ENCODE results near the gene ARSD.

Gene ARSD

GRCh38 chrX:2874222-2875135 lies 54.7 kb downstream of the ARSD start:
- H3K4me3 ChIP-seq (ENCODE audit: low read depth in 1 of 2, low read length in 2 of 2): no peak overlapping the region
- no peaks in the 10 kb centered on the region for H3K36me3 ChIP-seq (ENCODE audit: insufficient read depth, low read length)
- H3K27me3 ChIP-seq (ENCODE audit: insufficient read depth, low read length, poor library complexity): no peaks in the 10 kb centered on the region
- no peak for DNase-seq
- H3K27ac ChIP-seq (ENCODE audit: low read length): no peak overlapping the region
- no peak overlapping the region for H3K9ac ChIP-seq (ENCODE audit: low read depth, low read length)
- no peaks in the 10 kb centered on the region for H3K9me3 ChIP-seq (ENCODE audit: insufficient read depth, low read length, severe bottlenecking)
- ATAC-seq (ENCODE audit: insufficient read depth, low read depth): no peak
- no peak for TF ChIP-seq CTCF (IDR thresholded peaks at IDR 0.05; ENCODE audit: borderline replicate concordance, extremely low read depth, low read length, poor library complexity, severe bottlenecking)
- H4K20me1 ChIP-seq (ENCODE audit: insufficient read depth, low read length): no peaks in the 10 kb centered on the region
- H3K4me2 ChIP-seq (ENCODE audit: insufficient read depth, low read length): no peak overlapping the region
- H3K4me1 ChIP-seq (ENCODE audit: insufficient read depth, low read length): no peaks in the 10 kb centered on the region
- no peaks in the 10 kb centered on the region for H3K79me2 ChIP-seq (ENCODE audit: insufficient read depth, low read length)
- H2AFZ ChIP-seq (ENCODE audit: low read depth, low read length): no peak overlapping the region

GRCh38 chrX:2872671-2873277 lies 56.4 kb downstream of the ARSD start:
- no peak overlapping the region for H3K27ac ChIP-seq (ENCODE audit: low read length)
- no peak for TF ChIP-seq CTCF (IDR thresholded peaks at IDR 0.05; ENCODE audit: borderline replicate concordance, extremely low read depth, low read length, poor library complexity, severe bottlenecking)
- TF ChIP-seq EZH2 (IDR thresholded peaks at IDR 0.05; ENCODE audit: borderline replicate concordance, low read depth, low read length, severe bottlenecking): no peak
- no peak for ATAC-seq (ENCODE audit: insufficient read depth, low read depth)

GRCh38 chrX:2871831-2872230 lies 57.3 kb downstream of the ARSD start:
- Histone ChIP-seq H2AFZ (ENCODE audit: low read depth, low read length) (no peak overlapping the region), H3K4me3 (ENCODE audit: low read depth in 1 of 2, low read length in 2 of 2) (no peak overlapping the region), H3K36me3 (ENCODE audit: insufficient read depth, low read length) (no peaks in the 10 kb centered on the region), H3K27ac (ENCODE audit: low read length) (no peak overlapping the region), H3K9ac (ENCODE audit: low read depth, low read length) (no peak overlapping the region), H4K20me1 (ENCODE audit: insufficient read depth, low read length) (no peaks in the 10 kb centered on the region), H3K9me3 (ENCODE audit: insufficient read depth, low read length, severe bottlenecking) (no peaks in the 10 kb centered on the region), H3K4me1 (ENCODE audit: insufficient read depth, low read length) (no peaks in the 10 kb centered on the region), H3K4me2 (ENCODE audit: insufficient read depth, low read length) (no peak overlapping the region), H3K79me2 (ENCODE audit: insufficient read depth, low read length) (no peaks in the 10 kb centered on the region), H3K27me3 (ENCODE audit: insufficient read depth, low read length, poor library complexity) (no peaks in the 10 kb centered on the region)
- TF ChIP-seq EZH2 (IDR thresholded peaks at IDR 0.05; ENCODE audit: borderline replicate concordance, low read depth, low read length, severe bottlenecking) (no peak), CTCF (IDR thresholded peaks at IDR 0.05; ENCODE audit: borderline replicate concordance, extremely low read depth, low read length, poor library complexity, severe bottlenecking) (no peak)
- DNase-seq (no peak), ATAC-seq (ENCODE audit: insufficient read depth, low read depth) (no peak)

More at GRCh38 chrX:2872671-2873277, 56.4 kb downstream of the ARSD start:
- no peaks in the 10 kb centered on the region for H4K20me1 ChIP-seq (ENCODE audit: insufficient read depth, low read length)
- H3K4me2 ChIP-seq (ENCODE audit: insufficient read depth, low read length): no peak overlapping the region
- no peaks in the 10 kb centered on the region for H3K4me1 ChIP-seq (ENCODE audit: insufficient read depth, low read length)
- H3K27me3 ChIP-seq (ENCODE audit: insufficient read depth, low read length, poor library complexity): no peaks in the 10 kb centered on the region
- H3K36me3 ChIP-seq (ENCODE audit: insufficient read depth, low read length): no peaks in the 10 kb centered on the region
- no peak for DNase-seq
- H3K79me2 ChIP-seq (ENCODE audit: insufficient read depth, low read length): no peaks in the 10 kb centered on the region
- H2AFZ ChIP-seq (ENCODE audit: low read depth, low read length): no peak overlapping the region
- H3K9me3 ChIP-seq (ENCODE audit: insufficient read depth, low read length, severe bottlenecking): no peaks in the 10 kb centered on the region
- H3K9ac ChIP-seq (ENCODE audit: low read depth, low read length): no peak overlapping the region
- no peak overlapping the region for H3K4me3 ChIP-seq (ENCODE audit: low read depth in 1 of 2, low read length in 2 of 2)

All from DND-41 (cell line).